Chondrocyte (in vitro differentiated cells): ENCODE measurements around the gene LHX3. TPM values are rescaled to one million over a fixed set of nuclear protein-coding genes. Genes with fewer than 3 reads are reported as not detected.
"Not testable (repeated sequence)": the region's sequence is repeated elsewhere in the genome, so short reads cannot be mapped to it uniquely, and the experiment has no call there.

ENCODE experiments used
- DNase-seq: peaks from one replicate; pipeline ENCODE4 v3.0.0; 2021; ENCODE audit warnings: mixed read lengths, low spot score
- H3K27ac Mint-ChIP-seq: one replicate; pipeline ENCODE4 v1.8.0; 2021; ENCODE audit warnings: mild to moderate bottlenecking, moderate library complexity, mixed read lengths; ENCODE audit not compliant: unreplicated experiment
- H3K27me3 Mint-ChIP-seq: 2 replicates; pipeline ENCODE4 v1.8.0; 2021; ENCODE audit warnings: low read depth, mixed read lengths
- H3K36me3 Mint-ChIP-seq: 2 replicates; pipeline ENCODE4 v1.8.0; 2021; ENCODE audit warnings: low read depth, mixed read lengths
- H3K4me1 Mint-ChIP-seq: 2 replicates; pipeline ENCODE4 v1.8.0; 2021; ENCODE audit warnings: low read depth, mild to moderate bottlenecking, mixed read lengths
- H3K4me3 Mint-ChIP-seq: one replicate; pipeline ENCODE4 v1.8.0; 2021; ENCODE audit warnings: mild to moderate bottlenecking, moderate library complexity, mixed read lengths; ENCODE audit not compliant: unreplicated experiment
- H3K9me3 Mint-ChIP-seq: 2 replicates; pipeline ENCODE4 v1.8.0; 2021; ENCODE audit warnings: low read depth, mixed read lengths
- total RNA-seq: library from RNA; stranded (reverse); gene quantifications from 3 replicates; pipeline ENCODE4 v1.2.1, GENCODE V29; 2021
- TF ChIP-seq, protein P1 (sequence below): fragments of 200-600 bp; sonication (generic); IDR thresholded peaks from 2 replicates; pipeline ENCODE4 v1.5.0; 2021; ENCODE audit warnings: antibody characterized with exemption, mild to moderate bottlenecking, moderate library complexity

The LHX3 gene
- total RNA-seq, 1 donor from 2014 or later: not detected

DNA sequence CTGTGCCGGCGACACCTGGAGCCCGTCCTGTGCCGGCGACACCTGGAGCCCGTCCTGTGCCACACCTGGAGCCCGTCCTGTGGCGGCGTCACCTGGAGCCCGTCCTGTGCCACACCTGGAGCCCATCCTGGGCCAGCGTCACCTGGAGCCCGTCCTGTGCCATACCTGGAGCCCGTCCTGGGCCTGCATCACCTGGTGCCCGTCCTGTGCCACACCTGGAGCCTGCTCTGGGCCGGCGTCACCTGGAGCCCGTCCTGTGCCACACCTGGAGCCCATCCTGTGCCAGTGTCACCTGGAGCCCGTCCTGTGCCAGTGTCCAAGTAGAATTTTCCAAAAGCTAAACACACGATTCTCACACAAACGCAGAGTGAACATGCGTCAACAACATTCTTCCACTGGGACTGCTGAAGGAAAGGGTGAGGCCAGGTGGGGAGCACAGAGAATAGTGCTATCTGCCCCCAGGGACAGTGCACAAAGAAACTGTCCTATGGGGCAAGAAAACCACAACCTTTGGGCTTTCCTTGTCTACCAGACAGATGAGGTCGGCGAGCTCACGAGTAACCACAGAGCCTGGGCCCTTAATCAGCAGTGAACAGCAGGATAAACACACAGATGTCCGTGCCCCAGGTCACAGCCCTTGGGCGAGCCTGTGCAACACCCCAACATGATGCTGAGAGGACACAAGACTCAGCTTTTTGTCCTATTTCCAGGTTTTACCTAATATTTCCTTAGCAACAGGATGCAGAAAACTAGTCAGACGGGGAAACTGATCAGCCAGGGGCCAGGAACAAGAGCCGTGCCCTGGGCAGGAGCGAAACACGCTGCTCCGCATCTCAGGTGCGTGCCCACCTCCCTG lies 32.8 kb upstream of the LHX3 start:
- no peak for DNase-seq
- Mint-ChIP-seq H3K4me3 (no peak overlapping the region), H3K4me1 (no peaks in the 10 kb centered on the region), H3K27ac (no peak overlapping the region), H3K9me3 (no peaks in the 10 kb centered on the region), H3K27me3 (no peaks in the 10 kb centered on the region), H3K36me3 (no peaks in the 10 kb centered on the region)
- TF ChIP-seq, protein P1, sequence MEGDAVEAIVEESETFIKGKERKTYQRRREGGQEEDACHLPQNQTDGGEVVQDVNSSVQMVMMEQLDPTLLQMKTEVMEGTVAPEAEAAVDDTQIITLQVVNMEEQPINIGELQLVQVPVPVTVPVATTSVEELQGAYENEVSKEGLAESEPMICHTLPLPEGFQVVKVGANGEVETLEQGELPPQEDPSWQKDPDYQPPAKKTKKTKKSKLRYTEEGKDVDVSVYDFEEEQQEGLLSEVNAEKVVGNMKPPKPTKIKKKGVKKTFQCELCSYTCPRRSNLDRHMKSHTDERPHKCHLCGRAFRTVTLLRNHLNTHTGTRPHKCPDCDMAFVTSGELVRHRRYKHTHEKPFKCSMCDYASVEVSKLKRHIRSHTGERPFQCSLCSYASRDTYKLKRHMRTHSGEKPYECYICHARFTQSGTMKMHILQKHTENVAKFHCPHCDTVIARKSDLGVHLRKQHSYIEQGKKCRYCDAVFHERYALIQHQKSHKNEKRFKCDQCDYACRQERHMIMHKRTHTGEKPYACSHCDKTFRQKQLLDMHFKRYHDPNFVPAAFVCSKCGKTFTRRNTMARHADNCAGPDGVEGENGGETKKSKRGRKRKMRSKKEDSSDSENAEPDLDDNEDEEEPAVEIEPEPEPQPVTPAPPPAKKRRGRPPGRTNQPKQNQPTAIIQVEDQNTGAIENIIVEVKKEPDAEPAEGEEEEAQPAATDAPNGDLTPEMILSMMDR: no peak

DNA sequence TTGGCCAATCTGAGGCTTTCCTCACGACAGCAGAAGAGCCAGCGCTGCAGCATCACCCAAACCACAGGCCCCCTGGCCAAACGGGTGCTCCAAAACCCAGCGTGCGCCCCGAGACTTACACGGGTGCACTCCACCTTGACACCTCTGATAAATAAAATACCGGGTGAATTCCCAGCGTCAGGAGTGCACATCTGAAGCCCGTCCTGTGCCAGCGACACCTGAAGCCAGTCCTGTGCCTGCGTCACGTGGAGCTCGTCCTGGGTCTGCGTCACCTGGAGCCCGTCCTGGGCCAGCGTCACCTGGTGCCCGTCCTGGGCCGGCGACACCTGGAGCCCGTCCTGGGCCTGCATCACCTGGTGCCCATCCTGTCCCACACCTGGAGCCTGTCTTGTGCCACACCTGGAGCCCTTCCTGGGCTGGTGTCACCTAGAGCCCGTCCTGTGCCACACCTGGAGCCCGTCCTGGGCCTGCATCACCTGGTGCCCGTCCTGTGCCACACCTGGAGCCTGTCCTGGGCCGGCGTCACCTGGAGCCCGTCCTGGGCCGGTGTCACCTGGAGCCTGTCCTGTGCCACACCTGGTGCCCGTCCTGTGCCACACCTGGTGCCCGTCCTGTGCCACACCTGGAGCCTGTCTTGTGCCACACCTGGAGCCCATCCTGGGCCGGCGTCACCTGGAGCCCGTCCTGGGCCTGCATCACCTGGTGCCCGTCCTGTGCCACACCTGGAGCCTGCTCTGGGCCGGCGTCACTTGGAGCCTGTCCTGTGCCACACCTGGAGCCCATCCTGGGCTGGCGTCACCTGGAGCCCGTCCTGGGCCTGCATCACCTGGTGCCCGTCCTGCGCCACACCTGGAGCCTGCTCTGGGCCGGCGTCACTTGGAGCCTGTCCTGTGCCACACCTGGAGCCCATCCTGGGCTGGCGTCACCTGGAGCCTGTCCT lies 31.8 kb upstream of the LHX3 start:
- H3K4me1 Mint-ChIP-seq, H3K9me3 Mint-ChIP-seq, DNase-seq, H3K4me3 Mint-ChIP-seq, H3K36me3 Mint-ChIP-seq, H3K27ac Mint-ChIP-seq, H3K27me3 Mint-ChIP-seq: not testable (repeated sequence)

DNA sequence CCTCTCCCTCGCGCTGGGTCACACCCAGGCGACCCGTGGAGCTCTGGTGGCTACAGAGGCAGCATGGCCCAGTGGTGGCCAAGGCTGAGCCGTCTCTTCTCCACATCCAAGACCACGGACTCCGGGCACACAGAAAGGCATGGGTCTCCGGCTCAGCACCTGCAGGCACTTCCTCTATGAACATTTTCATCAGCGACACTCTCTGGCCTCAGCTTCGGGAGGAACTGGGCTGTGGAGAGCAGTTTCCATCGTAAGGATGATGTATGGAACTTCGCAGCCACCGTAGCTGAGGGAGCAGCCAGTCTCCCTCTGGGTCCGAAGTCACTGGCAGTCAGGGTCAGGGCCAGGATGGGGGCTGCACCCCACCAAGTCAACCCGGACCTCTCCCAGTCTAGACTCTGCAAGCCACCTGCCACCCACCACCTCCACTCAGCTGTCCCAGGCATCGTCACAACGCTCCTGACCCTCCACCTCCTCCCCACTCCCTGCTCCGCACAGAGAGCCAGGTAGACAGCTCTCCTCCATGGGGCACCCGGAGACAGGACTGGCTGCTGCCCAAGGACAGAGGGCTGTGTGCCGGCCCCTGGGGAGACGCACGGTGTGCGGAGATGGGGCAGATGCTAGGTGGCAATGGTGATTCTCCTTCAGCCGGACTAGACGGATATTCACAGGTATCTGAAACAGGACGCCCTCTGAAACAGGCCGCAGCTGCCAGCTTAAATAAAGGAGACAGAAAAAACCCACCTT lies 31.0 kb upstream of the LHX3 start:
- TF ChIP-seq, protein P1: no peak
- Mint-ChIP-seq H3K27me3 (no peaks in the 10 kb centered on the region), H3K27ac (no peak overlapping the region), H3K4me3 (no peak overlapping the region), H3K4me1 (no peaks in the 10 kb centered on the region), H3K36me3 (no peaks in the 10 kb centered on the region), H3K9me3 (no peaks in the 10 kb centered on the region)
- DNase-seq: no peak

DNA sequence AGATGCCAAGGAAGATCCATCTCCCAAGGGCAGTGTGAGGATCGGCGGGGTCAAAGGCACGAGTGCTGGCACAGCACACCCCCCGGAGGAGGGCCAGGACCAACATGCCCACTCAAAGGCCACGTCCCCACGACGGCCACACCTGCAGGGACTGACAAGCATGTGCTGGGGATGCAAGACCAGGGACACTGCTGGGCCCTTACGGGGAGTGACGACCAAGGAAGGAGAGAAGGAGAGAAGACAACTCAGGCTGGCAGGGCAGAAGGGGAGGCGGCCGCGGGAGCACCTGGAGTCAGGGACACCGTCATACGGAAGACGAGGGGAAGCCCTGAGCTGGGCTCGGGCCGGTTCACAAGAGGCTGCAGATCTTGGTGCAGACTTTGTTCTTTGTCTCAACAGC lies 30.2 kb upstream of the LHX3 start:
- Mint-ChIP-seq H3K27me3 (no peaks in the 10 kb centered on the region), H3K27ac (no peak overlapping the region), H3K36me3 (no peaks in the 10 kb centered on the region), H3K9me3 (no peaks in the 10 kb centered on the region), H3K4me3 (no peak overlapping the region), H3K4me1 (no peaks in the 10 kb centered on the region)
- no peak for DNase-seq
- TF ChIP-seq, protein P1: no peak

DNA sequence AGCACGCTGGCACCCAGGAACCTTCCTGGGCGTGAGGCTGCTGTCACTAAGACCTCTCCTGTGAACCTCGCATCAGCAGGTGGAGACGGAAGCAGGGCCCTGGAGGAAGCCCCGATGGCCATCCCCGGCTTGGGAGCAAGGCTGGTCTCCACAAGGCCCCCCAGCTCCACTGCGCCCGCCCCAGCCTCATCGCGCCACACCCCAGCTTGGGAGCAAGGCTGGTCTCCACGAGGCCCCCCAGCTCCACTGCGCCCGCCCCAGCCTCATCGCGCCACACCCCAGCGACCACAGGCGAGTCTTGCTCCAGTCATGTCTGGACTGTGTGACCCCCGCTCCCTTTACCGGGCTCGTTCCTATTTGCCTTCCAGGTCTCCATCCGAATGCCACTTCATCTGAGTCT lies 29.7 kb upstream of the LHX3 start:
- Mint-ChIP-seq H3K4me3 (no peak overlapping the region), H3K36me3 (no peaks in the 10 kb centered on the region), H3K27ac (no peak overlapping the region), H3K4me1 (no peaks in the 10 kb centered on the region), H3K9me3 (no peaks in the 10 kb centered on the region), H3K27me3 (no peaks in the 10 kb centered on the region)
- TF ChIP-seq, protein P1: no peak
- no peak for DNase-seq
